ENCODE results near the gene ANXA7. TPM values are rescaled to one million over a fixed set of nuclear protein-coding genes. Genes with fewer than 3 reads are reported as not detected.

Gene ANXA7
- total and polyA plus RNA-seq, 2 donors (not counting 3 experiments of a cell fraction or from before 2014, with no cell fraction given): 56.5 to 81.6 TPM

- Histone ChIP-seq H3K36me3 (ENCODE audit: control insufficient read depth in 2 of 2, extremely low read depth in 1 of 2, insufficient read depth in 2 of 2, low read length in 2 of 2) (peaks cover 2% of the 10 kb centered on the region in 2 experiments), H3K4me3 (replicated peaks in 1 of 3; ENCODE audit: insufficient read depth in 1 of 3, low read depth in 1 of 3, low read length in 3 of 3) (no peak overlapping the region), H3K9me3 (replicated peaks; ENCODE audit: control insufficient read depth, insufficient read depth, low read length) (no peaks in the 10 kb centered on the region), H3K9me1 (replicated peaks; ENCODE audit: control insufficient read depth, extremely low read depth, insufficient read depth, low read length) (no peaks in the 10 kb centered on the region), H3K4me1 (ENCODE audit: control insufficient read depth, extremely low read depth, insufficient read depth, low read length) (no peaks in the 10 kb centered on the region), H3K9ac (replicated peaks; ENCODE audit: extremely low read depth, insufficient read depth, low read length) (no peak overlapping the region), H3K27me3 (ENCODE audit: control insufficient read depth in 2 of 2, insufficient read depth in 2 of 2, low read length in 2 of 2) (no peaks in the 10 kb centered on the region), H2AFZ (ENCODE audit: low read depth, low read length) (no peak overlapping the region), H3K27ac (ENCODE audit: insufficient read depth, low read depth, low read length) (no peak overlapping the region), H4K20me1 (replicated peaks; ENCODE audit: control insufficient read depth, extremely low read depth, insufficient read depth, low read length) (no peaks in the 10 kb centered on the region), H3K79me2 (ENCODE audit: control insufficient read depth, insufficient read depth, low read length) (no peaks in the 10 kb centered on the region), H3K4me2 (ENCODE audit: insufficient read depth, low read length) (no peak overlapping the region)
- ChIA-PET CTCF (no interaction called here), POLR2A (no interaction called here)
- no peak for FAIRE-seq
- intact Hi-C loops (cut with micrococcal nuclease): no loop called here
- no peak for TF ChIP-seq EZH2 (IDR thresholded peaks at IDR 0.05; ENCODE audit: borderline replicate concordance, low read depth, low read length, severe bottlenecking)
- no peak for TF ChIP-seq JUN (IDR thresholded peaks at IDR 0.05; ENCODE audit: borderline replicate concordance, insufficient read depth, insufficient read length, low read depth)
- no peak for TF ChIP-seq MYC (IDR thresholded peaks at IDR 0.05; ENCODE audit: low read depth, low read length)
- TF ChIP-seq GATA2 (IDR thresholded peaks at IDR 0.05; ENCODE audit: insufficient read depth, insufficient read length, low read depth, low read length): no peak
- no peak for TF ChIP-seq MAX (IDR thresholded peaks at IDR 0.05; ENCODE audit: insufficient read depth, insufficient read length)
- no peak for TF ChIP-seq POLR2A (IDR thresholded peaks at IDR 0.05; ENCODE audit: low read depth, low read length)
- TF ChIP-seq FOS (IDR thresholded peaks at IDR 0.05; ENCODE audit: borderline replicate concordance, insufficient read depth, low read length): no peak
- TF ChIP-seq CTCF (IDR thresholded peaks at IDR 0.05; ENCODE audit: extremely low read depth in 1 of 2, insufficient read depth in 1 of 2, low read depth in 1 of 2, low read length in 2 of 2): no peak
- no peak for TF ChIP-seq POLR2AphosphoS5 (IDR thresholded peaks at IDR 0.05; ENCODE audit: insufficient read depth, low read depth, low read length)
- no peak for DNase-seq (ENCODE audit: low read depth, low spot score)
- BruUV-seq (replicated peaks): no TSS peak
- dilution Hi-C loops (cut with MboI; ENCODE audit: extremely low pct_ligation_motif_present, low sequenced_read_pairs): no loop called here
Measured at GRCh38 chr10:73459683-73460314, 45.9 kb upstream of the ANXA7 start.

All from endothelial cell of umbilical vein (primary cell).